Measurements from ENCODE around the gene ABL2. TPM values are rescaled to one million over a fixed set of nuclear protein-coding genes. Genes with fewer than 3 reads are reported as not detected.

ABL2 gene
- total and polyA plus RNA-seq, 2 donors (not counting 3 experiments of a cell fraction or from before 2014, with no cell fraction given) = 41.8 to 158 TPM

GRCh38 chr1:179190861-179191260 lies 38.6 kb downstream of the ABL2 start:
- CTCF ChIA-PET = interaction anchor here (0.7 to 3.8 kb wide), 8 partner anchors 9 to 108 kb away, joined by 3 to 27 read pairs (median 4); no protein-coding TSS in a partner anchor
- H3K36me3 ChIP-seq (ENCODE audit: control insufficient read depth in 2 of 2, extremely low read depth in 1 of 2, insufficient read depth in 2 of 2, low read length in 2 of 2) = no peaks in the 10 kb centered on the region
- H4K20me1 ChIP-seq (replicated peaks; ENCODE audit: control insufficient read depth, extremely low read depth, insufficient read depth, low read length) = peaks cover 3% of the 10 kb centered on the region
- H3K79me2 ChIP-seq (ENCODE audit: control insufficient read depth, insufficient read depth, low read length) = peaks cover 50% of the 10 kb centered on the region
- H3K9ac ChIP-seq (replicated peaks; ENCODE audit: extremely low read depth, insufficient read depth, low read length) = no peak overlapping the region
- no peaks in the 10 kb centered on the region for H3K9me3 ChIP-seq (replicated peaks; ENCODE audit: control insufficient read depth, insufficient read depth, low read length)
- peaks cover 8% of the 10 kb centered on the region for H3K4me1 ChIP-seq (ENCODE audit: control insufficient read depth, extremely low read depth, insufficient read depth, low read length)
- H3K27me3 ChIP-seq (ENCODE audit: control insufficient read depth in 2 of 2, insufficient read depth in 2 of 2, low read length in 2 of 2) = no peaks in the 10 kb centered on the region
- no peak for TF ChIP-seq POLR2AphosphoS5 (IDR thresholded peaks at IDR 0.05; ENCODE audit: insufficient read depth, low read depth, low read length)
- TF ChIP-seq MAX (IDR thresholded peaks at IDR 0.05; ENCODE audit: insufficient read depth, insufficient read length) = no peak
- TF ChIP-seq EZH2 (IDR thresholded peaks at IDR 0.05; ENCODE audit: borderline replicate concordance, low read depth, low read length, severe bottlenecking) = no peak
- no peak for TF ChIP-seq MYC (IDR thresholded peaks at IDR 0.05; ENCODE audit: low read depth, low read length)
- TF ChIP-seq GATA2 (IDR thresholded peaks at IDR 0.05; ENCODE audit: insufficient read depth, insufficient read length, low read depth, low read length) = no peak
- no peak for TF ChIP-seq CTCF (IDR thresholded peaks at IDR 0.05; ENCODE audit: extremely low read depth in 1 of 2, insufficient read depth in 1 of 2, low read depth in 1 of 2, low read length in 2 of 2)
- TF ChIP-seq POLR2A (IDR thresholded peaks at IDR 0.05; ENCODE audit: low read depth, low read length) = no peak
- TF ChIP-seq JUN (IDR thresholded peaks at IDR 0.05; ENCODE audit: borderline replicate concordance, insufficient read depth, insufficient read length, low read depth) = no peak
- no peak for TF ChIP-seq FOS (IDR thresholded peaks at IDR 0.05; ENCODE audit: borderline replicate concordance, insufficient read depth, low read length)
- DNase-seq (ENCODE audit: low read depth, low spot score) (peak; percentile 67), FAIRE-seq (peak; percentile 75)
- dilution Hi-C loops (cut with MboI; ENCODE audit: extremely low pct_ligation_motif_present, low sequenced_read_pairs) (no loop called here), intact Hi-C loops (cut with micrococcal nuclease) (loop anchor here (1.0 kb wide), 1 partner anchor 48 kb away; no protein-coding TSS in a partner anchor)
- H3K4me3 ChIP-seq (replicated peaks in 1 of 3; ENCODE audit: insufficient read depth in 1 of 3, low read depth in 1 of 3, low read length in 3 of 3) = no peak overlapping the region
- H3K4me2 ChIP-seq (ENCODE audit: insufficient read depth, low read length) = peak overlapping the region; percentile 45
- H3K27ac ChIP-seq (ENCODE audit: insufficient read depth, low read depth, low read length) = peak overlapping the region; percentile 10
- no peaks in the 10 kb centered on the region for H3K9me1 ChIP-seq (replicated peaks; ENCODE audit: control insufficient read depth, extremely low read depth, insufficient read depth, low read length)
- no peak overlapping the region for H2AFZ ChIP-seq (ENCODE audit: low read depth, low read length)
- POLR2A ChIA-PET = no interaction called here
- no TSS peak for BruUV-seq (replicated peaks)

Measured in endothelial cell of umbilical vein (primary cell).